ENCODE data around the gene PDK2. TPM values are rescaled to one million over a fixed set of nuclear protein-coding genes. Genes with fewer than 3 reads are reported as not detected.

PDK2 gene
- total RNA-seq, 4 donors from 2014 or later: 33.2 to 114 (median 69.6) TPM

- Histone ChIP-seq H3K4me3 (no peak overlapping the region), H3K9me3 (no peaks in the 10 kb centered on the region), H3K36me3 (peaks cover 59% of the 10 kb centered on the region), H3K27me3 (no peaks in the 10 kb centered on the region), H3K4me1 (peaks cover 60% of the 10 kb centered on the region), H3K27ac (no peak overlapping the region)
- no peak for TF ChIP-seq POLR2A (IDR thresholded peaks at IDR 0.05)
- no peak for TF ChIP-seq CTCF (IDR thresholded peaks at IDR 0.05)
- TF ChIP-seq POLR2AphosphoS5 (IDR thresholded peaks at IDR 0.05): no peak
- TF ChIP-seq EP300 (IDR thresholded peaks at IDR 0.05): no peak
- no peak for DNase-seq (ENCODE audit: low spot score in 2 of 2)
- WGBS: 73% methylated on average over 6 of the region's 6 CpGs
Observed at GRCh38 chr17:50144355-50144754, 49.2 kb downstream of the PDK2 start.

GRCh38 chr17:50144845-50145531 is 49.8 kb downstream of the PDK2 start:
- TF ChIP-seq POLR2AphosphoS5 (IDR thresholded peaks at IDR 0.05): no peak
- no peak for TF ChIP-seq POLR2A (IDR thresholded peaks at IDR 0.05)
- no peak for TF ChIP-seq CTCF (IDR thresholded peaks at IDR 0.05)
- TF ChIP-seq EP300 (IDR thresholded peaks at IDR 0.05): no peak
- no peak overlapping the region for H3K27ac ChIP-seq
- H3K27me3 ChIP-seq: no peaks in the 10 kb centered on the region
- DNase-seq (ENCODE audit: low spot score in 2 of 2): peak in 1 of 2 donors; percentile 63
- H3K36me3 ChIP-seq: peaks cover 53% of the 10 kb centered on the region
- H3K9me3 ChIP-seq: no peaks in the 10 kb centered on the region
- H3K4me3 ChIP-seq: no peak overlapping the region
- WGBS: 54% methylated on average over 8 of the region's 16 CpGs
- H3K4me1 ChIP-seq: peaks cover 65% of the 10 kb centered on the region

GRCh38 chr17:50145532-50146229 is 50.5 kb downstream of the PDK2 start:
- Histone ChIP-seq H3K4me1 (peaks cover 62% of the 10 kb centered on the region), H3K27ac (no peak overlapping the region)
- peak in 1 of 2 donors; percentile 58 for DNase-seq (ENCODE audit: low spot score in 2 of 2)

GRCh38 chr17:50146230-50146926 is 51.2 kb downstream of the PDK2 start:
- Histone ChIP-seq H3K4me3 (peak overlapping the region; percentile 84), H3K9me3 (no peaks in the 10 kb centered on the region), H3K4me1 (peaks cover 64% of the 10 kb centered on the region), H3K27ac (peak overlapping the region; percentile 86), H3K36me3 (peaks cover 39% of the 10 kb centered on the region), H3K27me3 (no peaks in the 10 kb centered on the region)
- TF ChIP-seq POLR2A (IDR thresholded peaks at IDR 0.05): no peak
- no peak for TF ChIP-seq POLR2AphosphoS5 (IDR thresholded peaks at IDR 0.05)
- TF ChIP-seq EP300 (IDR thresholded peaks at IDR 0.05): no peak
- peak in 1 of 2 donors; percentile 11 for TF ChIP-seq CTCF (IDR thresholded peaks at IDR 0.05)
- 44% methylated on average over 3 of the region's 10 CpGs for WGBS
- peak in 1 of 2 donors; percentile 67 for DNase-seq (ENCODE audit: low spot score in 2 of 2)

More at GRCh38 chr17:50145532-50146229, 50.5 kb downstream of the PDK2 start:
- H3K4me3 ChIP-seq: no peak overlapping the region
- H3K36me3 ChIP-seq: peaks cover 46% of the 10 kb centered on the region
- H3K27me3 ChIP-seq: no peaks in the 10 kb centered on the region
- no peaks in the 10 kb centered on the region for H3K9me3 ChIP-seq
- TF ChIP-seq POLR2A (IDR thresholded peaks at IDR 0.05) (no peak), POLR2AphosphoS5 (IDR thresholded peaks at IDR 0.05) (no peak), EP300 (IDR thresholded peaks at IDR 0.05) (no peak), CTCF (IDR thresholded peaks at IDR 0.05) (no peak)
- 63% methylated on average over 11 of the region's 11 CpGs for WGBS
